ENCODE measurements around the gene TAS1R1.

TAS1R1 gene

GRCh38 chr1:6554907-6555778 is at the start of gene TAS1R1:
Gene TAS1R1, plus strand, starts transcription at chr1:6555307. Its CDS starts 67 bp downstream, at chr1:6555374.
- DNase-seq (ENCODE audit: low spot score), result no peak

- no peak for DNase-seq (ENCODE audit: low spot score)
Measured at GRCh38 chr1:6505367-6506209, 49.5 kb upstream of the TAS1R1 start.

- no peak for DNase-seq (ENCODE audit: low spot score)
Measured at GRCh38 chr1:6506210-6507036, 48.7 kb upstream of the TAS1R1 start.

- no peak for DNase-seq (ENCODE audit: low spot score)
Measured at GRCh38 chr1:6507037-6507428, 48.1 kb upstream of the TAS1R1 start.

GRCh38 chr1:6507461-6507911 is 47.6 kb upstream of the TAS1R1 start:
- no peak for DNase-seq (ENCODE audit: low spot score)

GRCh38 chr1:6508154-6508815 is 46.8 kb upstream of the TAS1R1 start:
- DNase-seq (ENCODE audit: low spot score), result no peak

- no peak for DNase-seq (ENCODE audit: low spot score)
Measured at GRCh38 chr1:6508816-6509189, 46.3 kb upstream of the TAS1R1 start.

- no peak for DNase-seq (ENCODE audit: low spot score)
Measured at GRCh38 chr1:6509220-6509918, 45.7 kb upstream of the TAS1R1 start.

GRCh38 chr1:6509919-6510291 is 45.2 kb upstream of the TAS1R1 start:
- no peak for DNase-seq (ENCODE audit: low spot score)

- no peak for DNase-seq (ENCODE audit: low spot score)
Measured at GRCh38 chr1:6510493-6510892, 44.6 kb upstream of the TAS1R1 start.

GRCh38 chr1:6511056-6511455 is 44.1 kb upstream of the TAS1R1 start:
- no peak for DNase-seq (ENCODE audit: low spot score)

GRCh38 chr1:6511561-6512244 is 43.4 kb upstream of the TAS1R1 start:
- no peak for DNase-seq (ENCODE audit: low spot score)

GRCh38 chr1:6512245-6512907 is 42.7 kb upstream of the TAS1R1 start:
- no peak for DNase-seq (ENCODE audit: low spot score)

- no peak for DNase-seq (ENCODE audit: low spot score)
Measured at GRCh38 chr1:6512908-6513280, 42.2 kb upstream of the TAS1R1 start.

- DNase-seq (ENCODE audit: low spot score), result no peak
Measured at GRCh38 chr1:6513320-6513801, 41.7 kb upstream of the TAS1R1 start.

- peak; percentile 76 for DNase-seq (ENCODE audit: low spot score)
Measured at GRCh38 chr1:6515771-6516170, 39.3 kb upstream of the TAS1R1 start.

GRCh38 chr1:6517435-6517851 is 37.7 kb upstream of the TAS1R1 start:
- peak; percentile 41 for DNase-seq (ENCODE audit: low spot score)

GRCh38 chr1:6519491-6519934 is 35.6 kb upstream of the TAS1R1 start:
- DNase-seq (ENCODE audit: low spot score), result no peak

- peak; percentile 52 for DNase-seq (ENCODE audit: low spot score)
Measured at GRCh38 chr1:6519935-6520671, 35.0 kb upstream of the TAS1R1 start.

Measured in kidney tubule cell (primary cell).